Measurements from ENCODE around the gene LRRC3.
A peak's percentile ranks its signal among the peaks of the same experiment; 100 is the strongest.

The LRRC3 gene

DNA sequence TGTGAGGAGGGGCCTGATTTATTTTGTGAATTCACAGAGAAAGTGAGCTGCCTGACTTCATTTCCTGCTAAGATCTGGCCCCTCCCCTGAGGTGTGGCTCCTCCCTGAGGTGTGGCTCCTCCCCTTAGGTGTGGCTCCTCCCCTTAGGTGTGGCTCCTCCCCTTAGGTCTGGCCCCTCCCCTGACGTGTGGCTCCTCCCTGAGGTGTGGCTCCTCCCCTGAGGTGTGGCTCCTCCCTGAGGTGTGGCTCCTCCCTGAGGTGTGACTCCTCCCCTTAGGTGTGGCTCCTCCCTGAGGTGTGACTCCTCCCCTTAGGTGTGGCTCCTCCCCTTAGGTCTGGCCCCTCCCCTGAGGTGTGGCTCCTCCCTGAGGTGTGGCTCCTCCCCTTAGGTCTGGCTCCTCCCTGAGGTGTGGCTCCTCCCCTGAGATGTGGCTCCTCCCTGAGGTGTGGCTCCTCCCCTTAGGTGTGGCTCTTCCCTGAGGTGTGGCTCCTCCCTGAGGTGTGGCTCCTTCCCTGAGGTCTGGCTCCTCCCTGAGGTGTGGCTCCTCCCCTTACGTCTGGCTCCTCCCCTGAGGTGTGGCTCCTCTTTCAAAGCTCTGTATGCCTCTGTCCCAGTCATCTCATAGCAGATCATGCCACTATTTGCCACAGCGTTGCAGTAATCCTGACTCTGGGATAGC is 26.9 kb upstream of the LRRC3 start:
- H3K27ac ChIP-seq: no peak overlapping the region
- TF ChIP-seq, protein P1, sequence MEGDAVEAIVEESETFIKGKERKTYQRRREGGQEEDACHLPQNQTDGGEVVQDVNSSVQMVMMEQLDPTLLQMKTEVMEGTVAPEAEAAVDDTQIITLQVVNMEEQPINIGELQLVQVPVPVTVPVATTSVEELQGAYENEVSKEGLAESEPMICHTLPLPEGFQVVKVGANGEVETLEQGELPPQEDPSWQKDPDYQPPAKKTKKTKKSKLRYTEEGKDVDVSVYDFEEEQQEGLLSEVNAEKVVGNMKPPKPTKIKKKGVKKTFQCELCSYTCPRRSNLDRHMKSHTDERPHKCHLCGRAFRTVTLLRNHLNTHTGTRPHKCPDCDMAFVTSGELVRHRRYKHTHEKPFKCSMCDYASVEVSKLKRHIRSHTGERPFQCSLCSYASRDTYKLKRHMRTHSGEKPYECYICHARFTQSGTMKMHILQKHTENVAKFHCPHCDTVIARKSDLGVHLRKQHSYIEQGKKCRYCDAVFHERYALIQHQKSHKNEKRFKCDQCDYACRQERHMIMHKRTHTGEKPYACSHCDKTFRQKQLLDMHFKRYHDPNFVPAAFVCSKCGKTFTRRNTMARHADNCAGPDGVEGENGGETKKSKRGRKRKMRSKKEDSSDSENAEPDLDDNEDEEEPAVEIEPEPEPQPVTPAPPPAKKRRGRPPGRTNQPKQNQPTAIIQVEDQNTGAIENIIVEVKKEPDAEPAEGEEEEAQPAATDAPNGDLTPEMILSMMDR (conservative IDR thresholded peaks at IDR 0.05; ENCODE audit: low read depth): no peak
- DNase-seq (ENCODE audit: low spot score): peak; percentile 46
- POLR2A ChIA-PET (ENCODE audit: low non-redundant PET): no interaction called here
- CTCF ChIA-PET: no interaction called here

DNA sequence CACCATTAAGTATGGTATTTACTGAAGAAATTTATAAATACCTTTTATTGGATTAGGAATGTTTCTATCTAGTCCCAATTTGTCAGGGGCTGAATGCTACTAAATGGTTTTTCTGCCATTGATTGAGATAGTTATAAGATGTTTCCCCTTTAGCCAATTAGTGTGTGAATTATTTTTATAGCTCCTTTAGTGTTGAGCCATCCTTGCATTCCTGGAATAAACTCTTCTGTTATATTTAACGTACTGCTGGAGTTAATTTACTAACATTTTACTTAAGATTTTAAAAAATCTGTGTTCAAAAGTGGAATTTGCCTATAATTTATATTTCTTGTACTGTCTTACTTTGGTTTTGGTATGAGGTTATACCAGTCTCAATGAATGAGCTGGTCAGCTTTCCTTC is 25.4 kb upstream of the LRRC3 start:
- H3K27ac ChIP-seq: no peak overlapping the region
- ChIA-PET CTCF (no interaction called here), POLR2A (ENCODE audit: low non-redundant PET) (no interaction called here)
- TF ChIP-seq, protein P1 (conservative IDR thresholded peaks at IDR 0.05; ENCODE audit: low read depth): no peak
- no peak for DNase-seq (ENCODE audit: low spot score)

DNA sequence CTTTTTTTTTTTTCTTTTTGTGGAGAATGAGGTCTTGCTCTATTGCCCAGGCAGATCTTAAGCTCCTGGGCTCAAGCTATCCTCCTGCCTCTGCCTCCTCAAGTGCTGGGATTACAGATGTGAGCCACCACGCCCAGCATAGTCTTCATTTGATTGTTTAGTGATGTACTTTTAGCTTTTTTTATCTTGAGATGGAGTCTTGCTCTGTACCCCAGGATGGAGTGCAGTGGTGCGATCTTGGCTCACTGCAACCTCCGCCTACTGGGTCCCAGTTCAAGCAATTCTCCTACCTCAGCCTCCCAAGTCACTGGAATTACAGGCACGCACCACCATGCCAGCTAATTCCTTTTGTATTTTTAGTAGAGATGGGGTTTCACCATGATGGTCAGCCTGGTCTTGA is 24.0 kb upstream of the LRRC3 start:
- TF ChIP-seq, protein P1 (conservative IDR thresholded peaks at IDR 0.05; ENCODE audit: low read depth): no peak
- CTCF ChIA-PET: interaction anchor here (0.6 kb wide), 2 partner anchors 8 to 85 kb away, joined by 4 read pairs; no protein-coding TSS in a partner anchor
- no peak for DNase-seq (ENCODE audit: low spot score)
- no peak overlapping the region for H3K27ac ChIP-seq
- POLR2A ChIA-PET (ENCODE audit: low non-redundant PET): no interaction called here

DNA sequence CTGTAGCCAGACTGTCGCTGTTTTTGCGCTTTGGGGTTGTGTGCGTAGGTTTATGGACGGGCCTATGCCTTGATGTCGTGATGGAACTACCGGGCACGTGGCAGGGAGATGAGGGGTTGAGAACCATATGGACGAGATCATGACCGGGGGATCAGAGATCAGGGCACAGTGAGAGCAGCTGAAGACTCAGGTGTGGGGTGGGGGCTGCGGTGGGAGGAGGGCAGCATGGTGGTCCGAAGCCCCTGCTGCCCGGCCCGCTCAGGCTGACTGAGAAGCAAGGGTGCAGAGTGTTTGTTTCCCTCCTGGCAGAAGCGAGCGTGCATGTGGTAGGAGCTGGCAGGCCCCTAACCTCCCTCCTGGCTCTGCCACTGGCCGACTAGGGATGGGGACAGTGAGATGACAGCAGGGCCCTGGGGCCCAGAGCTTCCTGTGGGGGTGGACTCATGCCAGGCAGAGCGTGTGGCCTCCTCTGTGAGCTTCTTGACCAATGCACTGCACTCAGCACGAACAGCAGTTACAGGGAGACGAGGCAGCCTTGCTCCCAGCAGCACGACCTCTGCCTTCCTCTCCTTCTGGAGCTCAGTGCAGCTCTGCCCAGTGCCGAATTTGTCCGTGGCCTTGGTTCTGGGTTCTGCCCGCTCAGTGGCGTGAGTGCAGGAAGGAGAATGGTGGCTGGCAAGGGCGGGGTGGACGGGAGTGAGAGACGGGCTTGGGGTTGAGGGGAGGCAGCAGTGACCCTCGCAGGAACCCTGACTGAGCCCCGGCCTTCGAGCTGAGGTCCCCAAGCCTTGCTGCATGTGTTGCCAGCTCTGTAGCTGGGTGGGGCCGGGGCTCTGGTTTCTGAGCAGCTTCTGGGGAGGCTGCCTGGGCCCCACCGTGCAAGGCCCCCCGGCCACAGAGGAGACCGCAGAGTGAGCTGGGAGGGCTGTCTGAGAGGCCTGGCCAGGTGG is 22.2 kb upstream of the LRRC3 start:
- H3K27ac ChIP-seq: no peak overlapping the region
- POLR2A ChIA-PET (ENCODE audit: low non-redundant PET): no interaction called here
- CTCF ChIA-PET: no interaction called here
- DNase-seq (ENCODE audit: low spot score): no peak
- TF ChIP-seq, protein P1 (conservative IDR thresholded peaks at IDR 0.05; ENCODE audit: low read depth): no peak

DNA sequence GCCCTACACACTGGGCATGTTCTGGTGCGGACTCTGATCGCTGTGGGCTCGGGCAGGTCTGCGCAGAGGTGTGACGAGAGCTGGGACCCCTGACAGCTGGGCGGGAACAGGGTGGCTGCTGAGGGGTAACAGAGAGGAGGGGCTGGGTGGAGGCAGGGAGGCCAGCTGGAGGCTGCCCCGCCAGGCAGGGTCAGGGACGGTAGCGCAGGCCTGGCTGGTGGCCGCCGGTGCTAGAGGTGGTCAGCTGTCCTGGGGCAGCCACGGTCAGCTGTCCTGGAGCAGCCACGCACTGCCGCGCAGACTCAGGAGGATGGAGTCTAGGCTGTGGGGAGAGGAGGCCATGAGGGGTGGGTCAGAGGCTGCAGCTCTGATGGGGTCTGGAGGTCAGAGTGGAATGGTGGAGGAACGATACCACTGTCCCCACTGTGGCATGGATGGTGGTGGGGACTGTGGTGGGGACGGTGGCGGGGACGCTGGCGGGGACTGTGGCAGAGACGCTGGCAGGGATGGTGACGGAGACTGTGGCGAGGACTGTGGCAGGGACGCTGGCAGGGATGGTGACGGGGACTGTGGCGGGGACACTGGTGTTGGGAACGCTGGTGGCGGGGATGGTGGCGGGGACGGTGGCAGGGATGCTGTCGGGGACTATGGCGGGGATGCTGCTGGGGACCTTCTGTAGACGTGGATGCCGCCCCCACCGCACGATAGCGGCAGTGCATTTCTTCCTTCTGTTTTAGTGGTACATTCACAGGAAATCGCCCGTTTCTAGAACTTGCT is 21.3 kb upstream of the LRRC3 start:
- no peak overlapping the region for H3K27ac ChIP-seq
- TF ChIP-seq, protein P1 (conservative IDR thresholded peaks at IDR 0.05; ENCODE audit: low read depth): no peak
- ChIA-PET CTCF (no interaction called here), POLR2A (ENCODE audit: low non-redundant PET) (no interaction called here)
- no peak for DNase-seq (ENCODE audit: low spot score)

DNA sequence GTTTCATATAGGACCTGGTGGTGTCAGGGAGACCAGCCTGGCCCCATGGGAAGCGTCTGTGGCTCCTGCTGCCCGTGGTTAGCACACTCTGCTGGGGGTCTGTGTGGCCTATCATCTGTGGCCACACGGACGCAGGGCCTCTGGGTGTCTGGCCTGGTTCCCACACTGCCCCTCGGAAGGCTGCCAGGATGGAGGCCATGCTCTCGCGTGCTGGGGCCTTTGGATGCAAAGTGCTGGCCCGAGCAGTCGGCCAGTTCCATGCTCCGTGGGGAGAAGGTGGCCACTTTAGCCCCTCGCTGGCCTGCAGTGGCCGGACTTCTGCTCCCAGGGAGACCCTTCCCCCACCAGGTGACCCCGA is 20.8 kb upstream of the LRRC3 start:
- TF ChIP-seq, protein P1 (conservative IDR thresholded peaks at IDR 0.05; ENCODE audit: low read depth): no peak
- CTCF ChIA-PET: no interaction called here
- no peak overlapping the region for H3K27ac ChIP-seq
- no peak for DNase-seq (ENCODE audit: low spot score)
- POLR2A ChIA-PET (ENCODE audit: low non-redundant PET): no interaction called here
